GM18867 (cell line): ENCODE measurements around the gene MAP7.

ENCODE experiments used
- ATAC-seq: cut with Tn5 transposase; IDR thresholded peaks from one replicate; pipeline ENCODE4 v1.9.1; 2021; ENCODE audit warnings: mild to moderate bottlenecking, moderate library complexity; ENCODE audit not compliant: unreplicated experiment

MAP7 gene

DNA sequence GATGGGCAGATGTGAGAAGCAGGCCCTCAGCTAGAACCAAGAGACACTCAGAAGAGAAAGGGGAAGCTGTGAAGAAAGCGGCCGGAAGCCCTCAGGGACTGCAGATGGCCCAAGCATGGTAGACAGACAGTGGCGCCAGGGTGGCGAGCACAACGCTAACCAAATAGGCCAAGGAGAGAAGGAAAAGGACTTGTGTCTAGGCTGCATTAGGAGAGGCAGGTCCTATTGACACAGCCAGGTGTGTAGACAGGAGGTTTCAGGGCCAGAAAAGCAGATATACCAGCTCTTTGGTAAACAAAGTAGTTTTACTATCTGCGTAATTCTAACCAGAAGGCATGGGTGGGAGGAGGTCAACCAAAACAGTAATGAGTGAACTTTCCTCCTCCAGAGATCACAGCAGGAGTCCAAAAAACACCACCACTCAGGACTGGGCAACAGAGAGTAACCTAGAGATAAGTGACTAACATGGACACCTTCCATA is 15.8 kb upstream of the MAP7 start:
- no peak for ATAC-seq

- ATAC-seq = no peak
These were observed 14.0 kb upstream of the MAP7 start for GRCh38 chr6:136564180-136564579.

DNA sequence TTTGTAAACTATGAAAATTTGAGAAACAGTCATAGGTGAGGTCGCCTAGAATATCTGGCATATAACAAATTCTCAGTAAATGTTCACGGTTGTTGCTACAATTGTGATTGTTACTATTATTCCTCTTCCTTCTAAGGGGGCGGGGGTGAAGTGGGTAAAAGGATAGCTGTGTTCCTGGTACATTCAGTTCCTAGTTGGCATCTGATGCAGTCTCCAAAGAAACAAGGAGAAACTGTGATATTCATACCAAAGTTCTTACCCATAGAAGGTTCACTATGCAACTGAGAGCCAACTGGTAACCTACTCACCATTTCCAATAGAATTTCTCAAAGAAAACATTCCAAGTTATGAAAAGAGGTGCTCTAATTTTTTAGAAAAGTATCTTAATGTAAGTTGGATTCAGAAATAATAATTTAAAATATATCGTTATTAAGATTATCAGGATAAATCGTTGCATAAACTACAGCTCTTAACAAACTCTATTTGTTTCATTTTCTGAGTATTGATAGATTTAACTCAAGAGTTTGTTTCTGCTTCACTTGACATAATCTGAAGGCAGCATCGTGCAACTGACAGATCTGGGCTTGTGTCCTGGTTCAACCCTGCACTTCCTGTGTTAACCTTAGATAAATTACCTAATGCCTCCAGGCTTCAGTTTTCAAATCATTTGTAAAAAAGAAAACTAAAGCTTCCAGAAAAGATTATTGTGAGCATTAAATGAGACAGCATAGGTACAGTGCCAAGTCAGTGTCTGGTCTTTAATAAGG is 13.3 kb upstream of the MAP7 start:
- ATAC-seq = no peak

- no peak for ATAC-seq
These were observed 12.0 kb upstream of the MAP7 start for GRCh38 chr6:136562211-136562610.

DNA sequence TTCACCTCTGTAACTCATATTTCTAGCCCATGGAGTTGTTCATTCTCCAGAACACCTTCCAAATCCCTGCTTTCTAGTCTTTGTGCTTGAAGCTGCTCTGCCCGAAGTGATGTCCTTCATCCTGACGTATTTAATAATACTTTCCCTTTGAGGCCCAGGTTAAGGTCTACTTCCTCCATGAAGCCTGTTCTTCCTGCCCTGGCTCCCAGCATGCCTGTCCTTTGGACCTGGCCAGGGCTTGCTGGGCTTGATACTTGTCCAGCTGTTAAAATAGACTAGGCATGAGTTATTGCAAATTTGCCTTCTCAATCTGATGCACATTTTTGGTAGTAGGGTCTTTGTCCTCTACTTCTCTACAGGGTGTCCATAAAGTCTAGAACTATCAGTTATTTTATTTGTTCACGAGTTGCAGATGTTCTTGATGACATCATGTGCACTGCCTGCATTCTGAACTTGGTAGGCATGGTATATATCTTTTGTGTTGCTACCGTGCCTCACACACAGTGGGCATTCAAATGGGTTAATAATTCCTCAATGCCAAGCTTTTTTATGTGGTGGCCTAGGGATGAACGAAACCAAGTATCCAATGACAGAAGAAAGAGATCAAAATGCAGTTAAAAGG is 3.1 kb upstream of the MAP7 start:
- ATAC-seq = no peak

- no peak for ATAC-seq
These were observed 1.8 kb upstream of the MAP7 start for GRCh38 chr6:136552054-136552453.

DNA sequence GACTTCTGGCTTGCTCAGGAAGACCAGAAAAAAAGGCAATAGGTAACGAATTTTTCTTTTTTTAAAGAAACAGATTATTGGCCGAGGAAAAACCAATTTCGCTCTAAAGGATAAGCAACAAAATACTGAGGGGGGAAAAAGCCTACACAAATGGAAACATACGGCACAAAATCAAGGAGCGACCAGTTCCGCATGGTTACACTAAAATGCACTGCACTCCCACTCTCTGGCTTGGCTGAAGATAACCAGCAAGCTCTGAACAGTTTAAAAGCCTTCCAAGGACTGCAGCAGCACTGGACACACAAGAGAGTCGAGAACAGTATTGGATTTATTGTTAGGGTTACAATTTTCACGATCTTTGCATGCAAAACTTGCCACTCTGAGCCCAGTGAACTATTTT is 881 bp upstream of the MAP7 start:
- ATAC-seq = no peak

DNA sequence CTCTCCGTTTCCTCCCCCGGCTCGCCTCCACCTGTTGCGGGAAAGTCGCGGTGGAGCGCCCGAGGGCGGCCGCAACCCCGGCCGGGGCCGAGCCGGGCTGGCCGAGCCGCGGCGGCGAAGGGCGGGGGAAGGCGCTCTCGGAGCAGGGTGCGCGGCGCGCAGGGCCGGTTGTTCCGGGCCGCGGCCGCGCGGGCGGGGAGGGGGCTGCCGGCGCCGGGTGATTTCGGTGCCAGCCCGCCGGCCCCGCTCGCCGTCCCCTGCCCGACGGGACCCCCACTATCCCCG is 235 bp downstream of the MAP7 start:
- ATAC-seq = peak; percentile 48

- ATAC-seq = peak; percentile 4
These were observed 750 bp downstream of the MAP7 start for GRCh38 chr6:136549300-136550044.

- no peak for ATAC-seq
These were observed 1.5 kb downstream of the MAP7 start for GRCh38 chr6:136548582-136549299.

DNA sequence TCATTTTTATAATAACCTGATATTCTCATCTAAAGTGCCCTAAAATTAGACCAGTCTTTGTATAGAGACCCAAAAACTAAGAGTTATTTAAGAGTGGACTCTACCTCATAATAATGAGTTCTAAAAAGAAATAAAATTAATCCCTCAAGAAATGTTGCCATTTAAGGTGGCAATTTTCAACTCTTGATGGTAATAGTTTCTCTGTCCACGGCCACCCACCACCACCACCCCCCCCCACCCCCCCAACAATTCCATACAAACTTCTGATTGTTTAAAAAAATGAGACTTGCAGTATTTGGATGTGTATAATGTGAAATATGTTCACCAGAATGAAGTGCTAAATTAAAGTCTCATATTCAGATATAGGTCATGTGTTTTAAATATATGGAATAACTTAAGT is 2.4 kb downstream of the MAP7 start:
- no peak for ATAC-seq

DNA sequence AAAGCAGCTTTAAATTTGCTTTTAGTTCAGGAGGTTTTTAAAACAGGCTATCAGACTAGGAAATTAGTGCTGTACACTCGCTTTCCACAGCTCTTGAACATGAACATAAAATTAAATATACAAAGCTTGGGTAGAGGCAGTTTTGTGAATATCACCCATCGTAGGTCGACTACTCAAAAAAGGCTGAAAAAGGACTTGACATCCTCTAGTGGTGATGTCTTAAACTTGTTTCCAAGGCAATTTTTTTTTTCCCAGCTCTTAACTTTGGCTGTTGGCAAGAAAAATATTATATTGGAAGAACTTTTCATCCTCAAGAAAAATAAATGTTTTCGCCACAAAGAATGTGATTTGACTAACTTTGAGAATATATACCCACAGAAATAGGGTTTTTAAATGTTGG is 2.9 kb downstream of the MAP7 start:
- no peak for ATAC-seq

- ATAC-seq = no peak
These were observed 3.9 kb downstream of the MAP7 start for GRCh38 chr6:136546331-136546730.

DNA sequence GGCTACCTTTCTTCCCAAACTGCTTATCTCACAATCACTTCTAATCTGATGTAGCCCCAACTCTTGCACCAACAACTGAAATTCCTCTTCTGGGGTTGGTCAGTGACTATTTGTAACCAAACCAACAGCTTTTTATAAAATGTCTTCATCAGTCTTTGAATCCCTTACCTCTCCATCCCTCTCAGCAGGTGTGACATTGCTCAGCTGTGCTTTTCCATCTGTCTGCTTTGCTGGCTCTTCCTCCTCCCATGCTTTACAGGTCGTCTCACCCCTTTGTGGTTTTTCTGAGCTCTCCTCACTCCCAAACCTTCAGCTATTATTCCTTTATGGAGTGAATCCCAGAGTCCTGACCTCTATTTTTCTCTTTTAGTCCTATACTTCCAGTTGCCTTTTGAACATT is 5.9 kb downstream of the MAP7 start:
- ATAC-seq = no peak

DNA sequence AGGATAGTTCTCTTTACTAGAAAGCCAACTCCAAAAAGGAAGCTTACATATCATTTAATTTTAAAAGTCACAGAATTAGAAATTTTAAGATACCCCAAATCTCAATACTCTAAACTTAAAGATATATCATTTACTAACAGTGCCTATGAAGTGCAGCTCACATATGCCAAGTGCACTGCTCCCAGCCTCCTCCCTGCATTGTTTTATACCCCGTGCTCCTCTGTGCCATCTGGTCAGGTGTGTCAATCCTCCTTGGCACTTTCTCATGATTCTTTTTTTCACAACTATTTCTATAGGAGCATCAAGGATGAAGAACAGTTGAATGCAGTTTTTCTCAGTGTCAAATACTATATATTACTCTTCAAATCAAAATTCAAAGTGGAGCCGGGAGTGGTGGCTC is 8.8 kb downstream of the MAP7 start:
- ATAC-seq = no peak

GRCh38 chr6:136539967-136540652 is 10.1 kb downstream of the MAP7 start:
- ATAC-seq = no peak

DNA sequence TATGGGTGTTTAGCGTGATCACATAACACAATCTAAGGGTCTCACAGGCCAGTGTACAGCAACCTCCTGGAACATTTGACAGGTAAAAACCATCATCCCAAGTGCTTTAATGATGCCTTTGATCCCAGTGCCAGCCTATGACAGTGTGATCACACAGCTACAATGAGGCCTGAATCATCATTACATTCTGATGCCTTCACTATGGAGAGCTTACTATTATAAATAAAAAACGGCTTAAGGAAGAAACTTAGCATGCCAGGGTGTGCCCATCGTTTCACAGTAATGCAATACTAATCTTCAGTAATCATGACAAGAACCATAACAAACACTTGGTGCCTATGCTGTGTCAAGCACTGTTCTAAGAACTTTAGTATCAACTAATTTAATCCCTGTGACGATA is 11.4 kb downstream of the MAP7 start:
- no peak for ATAC-seq

DNA sequence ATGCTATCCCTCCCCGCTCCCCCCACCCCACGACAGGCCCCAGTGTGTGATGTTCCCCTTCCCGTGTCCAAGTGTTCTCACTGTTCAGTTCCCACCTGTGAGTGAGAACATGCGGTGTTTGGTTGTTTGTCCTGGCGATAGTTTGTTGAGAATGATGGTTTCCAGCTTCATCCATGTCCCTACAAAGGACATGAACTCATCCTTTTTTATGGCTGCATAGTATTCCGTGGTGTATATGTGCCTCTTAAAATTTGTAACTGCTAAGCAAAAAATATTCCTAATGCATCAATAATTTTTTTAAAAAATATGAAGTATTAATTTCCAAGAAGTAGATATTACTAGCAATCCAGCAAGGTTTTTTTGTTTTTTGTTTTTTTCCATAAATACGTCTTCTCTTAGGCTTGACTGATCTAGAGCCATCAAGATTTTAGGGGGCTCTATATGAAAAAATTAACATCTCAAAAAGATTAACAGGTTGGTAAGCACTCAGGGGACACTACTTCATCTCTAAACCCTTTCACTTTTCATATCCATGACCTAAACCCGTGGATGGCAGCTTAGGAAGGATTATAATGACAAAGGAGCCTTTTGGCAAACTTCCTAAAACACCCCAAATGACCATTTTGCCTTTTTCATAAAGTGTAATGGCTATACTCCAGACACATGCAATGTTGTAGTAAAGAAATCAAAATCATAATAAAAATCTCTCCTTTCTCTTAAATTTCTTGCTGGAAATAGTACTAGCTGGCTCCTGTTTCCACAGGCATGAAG is 14.2 kb downstream of the MAP7 start:
- ATAC-seq = no peak

- ATAC-seq = no peak
These were observed 15.0 kb downstream of the MAP7 start for GRCh38 chr6:136535017-136535765.
